ENCODE measurements around the gene MCM5.
"Not testable (repeated sequence)": the region's sequence is repeated elsewhere in the genome, so short reads cannot be mapped to it uniquely, and the experiment has no call there.

MCM5 gene

GRCh38 chr22:35454416-35455054 lies 54.6 kb downstream of the MCM5 start:
- no peak for DNase-seq

- no peak for DNase-seq
Observed at GRCh38 chr22:35455529-35455928, 55.6 kb downstream of the MCM5 start.

GRCh38 chr22:35456757-35457156 lies 56.8 kb downstream of the MCM5 start:
- DNase-seq: no peak

GRCh38 chr22:35457729-35458546 lies 58.0 kb downstream of the MCM5 start:
- DNase-seq: no peak

- DNase-seq: peak; percentile 48
Observed at GRCh38 chr22:35458547-35459422, 58.8 kb downstream of the MCM5 start.

- DNase-seq: no peak
Observed at GRCh38 chr22:35459423-35459894, 59.5 kb downstream of the MCM5 start.

GRCh38 chr22:35459976-35460375 lies 60.0 kb downstream of the MCM5 start:
- not testable (repeated sequence) for DNase-seq

- no peak for DNase-seq
Observed at GRCh38 chr22:35460688-35461087, 60.7 kb downstream of the MCM5 start.

GRCh38 chr22:35462498-35463230 lies 62.7 kb downstream of the MCM5 start:
- no peak for DNase-seq

- DNase-seq: no peak
Observed at GRCh38 chr22:35463231-35463933, 63.4 kb downstream of the MCM5 start.

GRCh38 chr22:35464399-35464798 lies 64.5 kb downstream of the MCM5 start:
- DNase-seq: no peak

GRCh38 chr22:35465109-35465701 lies 65.3 kb downstream of the MCM5 start:
- no peak for DNase-seq

- no peak for DNase-seq
Observed at GRCh38 chr22:35467681-35468434, 67.9 kb downstream of the MCM5 start.

- no peak for DNase-seq
Observed at GRCh38 chr22:35470903-35471321, 71.0 kb downstream of the MCM5 start.

GRCh38 chr22:35471566-35471965 lies 71.6 kb downstream of the MCM5 start:
- not testable (repeated sequence) for DNase-seq

GRCh38 chr22:35472488-35472887 lies 72.5 kb downstream of the MCM5 start:
- no peak for DNase-seq

GRCh38 chr22:35473971-35474370 lies 74.0 kb downstream of the MCM5 start:
- DNase-seq: no peak
